Osteoblast (primary cell): ENCODE results near the gene IL37. TPM values are rescaled to one million over a fixed set of nuclear protein-coding genes. Genes with fewer than 3 reads are reported as not detected.

ENCODE experiments used
- DNase-seq: peaks from one replicate; pipeline ENCODE4 v3.0.0; 2011; ENCODE audit warnings: low spot score, mixed read lengths; ENCODE audit not compliant: insufficient read length; ENCODE audit errors: missing footprints
- H2AFZ ChIP-seq: 2 replicates; pipeline ENCODE4 v1.6.0; 2011; ENCODE audit warnings: mild to moderate bottlenecking, low read length
- H3K27ac ChIP-seq: 2 replicates; pipeline ENCODE4 v1.5.1; 2011; ENCODE audit warnings: mild to moderate bottlenecking, low read depth, low read length, moderate library complexity
- H3K27me3 ChIP-seq: 2 replicates; pipeline ENCODE4 v1.6.0; 2012; ENCODE audit warnings: mild to moderate bottlenecking, control low read depth, inconsistent platforms, low read length, moderate library complexity; ENCODE audit not compliant: insufficient read depth
- H3K36me3 ChIP-seq: 2 replicates; pipeline ENCODE4 v1.5.1; 2011; ENCODE audit warnings: mild to moderate bottlenecking, low read length, control low read depth, moderate library complexity; ENCODE audit not compliant: insufficient read depth
- H3K4me1 ChIP-seq: 2 replicates; pipeline ENCODE4 v1.5.1; 2011; ENCODE audit warnings: mild to moderate bottlenecking, low read length, control low read depth, moderate library complexity; ENCODE audit not compliant: insufficient read depth
- H3K4me2 ChIP-seq: 2 replicates; pipeline ENCODE4 v1.6.0; 2011; ENCODE audit warnings: mild to moderate bottlenecking, low read length; ENCODE audit not compliant: insufficient read depth
- H3K4me3 ChIP-seq: fragments of 200-600 bp; sonication (generic); 3 replicates; pipeline ENCODE4 v1.5.1; 2012; ENCODE audit warnings: mild to moderate bottlenecking, low read length, inconsistent platforms; ENCODE audit not compliant: insufficient read depth
- H3K79me2 ChIP-seq: 2 replicates; pipeline ENCODE4 v1.6.0; 2012; ENCODE audit warnings: mild to moderate bottlenecking, low read length, control low read depth, inconsistent platforms; ENCODE audit not compliant: insufficient read depth
- H3K9me3 ChIP-seq: 2 replicates; pipeline ENCODE4 v1.5.1; 2011; ENCODE audit warnings: low read depth, low read length, control low read depth
- H4K20me1 ChIP-seq: 2 replicates; pipeline ENCODE4 v1.6.0; 2012; ENCODE audit warnings: mild to moderate bottlenecking, low read length, control low read depth; ENCODE audit not compliant: insufficient read depth
- CTCF ChIP-seq: IDR thresholded peaks from 2 replicates; pipeline ENCODE4 v1.5.1; 2011; ENCODE audit warnings: mild to moderate bottlenecking, low read depth, low read length, moderate library complexity; ENCODE audit errors: extremely low read depth
- total RNA-seq: library from RNA; depleted of rRNA; stranded (reverse); fragments of >200 nt; gene quantifications from 2 replicates; pipeline ENCODE4 v1.2.3, GENCODE V29; 2012

The IL37 gene
- total RNA-seq, 1 donor: not detected

- peak; percentile 82 for DNase-seq
- H3K27ac ChIP-seq: no peak overlapping the region
- no peaks in the 10 kb centered on the region for H3K9me3 ChIP-seq
- peak; percentile 92 for TF ChIP-seq CTCF
- peak overlapping the region; percentile 49 for H2AFZ ChIP-seq
- no peaks in the 10 kb centered on the region for H3K36me3 ChIP-seq
- H3K79me2 ChIP-seq: no peaks in the 10 kb centered on the region
- H3K4me2 ChIP-seq: peak overlapping the region; percentile 1
- no peaks in the 10 kb centered on the region for H4K20me1 ChIP-seq
- no peak overlapping the region for H3K4me3 ChIP-seq
- no peaks in the 10 kb centered on the region for H3K27me3 ChIP-seq
- H3K4me1 ChIP-seq: peaks cover 19% of the 10 kb centered on the region
Measured at GRCh38 chr2:112884869-112885505, 26.0 kb upstream of the IL37 start.

- Histone ChIP-seq H3K36me3 (no peaks in the 10 kb centered on the region), H3K27ac (no peak overlapping the region), H3K27me3 (no peaks in the 10 kb centered on the region), H3K4me1 (peaks cover 14% of the 10 kb centered on the region), H3K4me3 (no peak overlapping the region), H2AFZ (no peak overlapping the region), H3K79me2 (no peaks in the 10 kb centered on the region), H3K4me2 (peak overlapping the region; percentile 1), H4K20me1 (no peaks in the 10 kb centered on the region), H3K9me3 (no peaks in the 10 kb centered on the region)
- TF ChIP-seq CTCF: no peak
- DNase-seq: no peak
Measured at GRCh38 chr2:112885506-112885902, 25.5 kb upstream of the IL37 start.

GRCh38 chr2:112886291-112886690 lies 24.7 kb upstream of the IL37 start:
- DNase-seq: no peak

More at GRCh38 chr2:112886291-112886690, 24.7 kb upstream of the IL37 start:
- H3K36me3 ChIP-seq: no peaks in the 10 kb centered on the region
- H4K20me1 ChIP-seq: no peaks in the 10 kb centered on the region
- H2AFZ ChIP-seq: no peak overlapping the region
- no peak overlapping the region for H3K4me2 ChIP-seq
- H3K4me3 ChIP-seq: no peak overlapping the region
- no peak for TF ChIP-seq CTCF
- peaks cover 6% of the 10 kb centered on the region for H3K4me1 ChIP-seq
- H3K79me2 ChIP-seq: no peaks in the 10 kb centered on the region
- H3K27me3 ChIP-seq: no peaks in the 10 kb centered on the region
- H3K9me3 ChIP-seq: no peaks in the 10 kb centered on the region
- no peak overlapping the region for H3K27ac ChIP-seq
